Tibial artery (tissue), 4 donors: ENCODE results near the gene PTS.

ENCODE experiments used
- DNase-seq, 2 donors: peaks; one replicate each; pipeline ENCODE4 v3.0.0-alpha.2; 2019
- H3K27ac ChIP-seq, 2 donors: fragments of 200-600 bp; sonication (generic) in 1 of 2; 1 replicate in 1 of 2; 2 replicates in 1 of 2; pipeline ENCODE4 v1.5.1; 2018 to 2019; ENCODE audit warnings: mild to moderate bottlenecking in 1 of 2
- H3K27me3 ChIP-seq, 2 donors: fragments of 200-600 bp; sonication (generic) in 1 of 2; one replicate each; pipeline versions ENCODE4 v1.5.1 to v1.6.0; 2016 to 2019
- H3K36me3 ChIP-seq, 3 donors: fragments of 200-600 bp; sonication (generic) in 2 of 3; one replicate each; pipeline ENCODE4 v1.5.1; 2016 to 2019; ENCODE audit warnings: mild to moderate bottlenecking in 2 of 3
- H3K4me1 ChIP-seq, 4 donors: fragments of 200-600 bp; sonication (generic) in 2 of 4; 1 replicate in 3 of 4; 2 replicates in 1 of 4; pipeline ENCODE4 v1.5.1; 2016 to 2019
- H3K4me3 ChIP-seq, 2 donors: fragments of 200-600 bp; sonication (generic) in 1 of 2; 1 replicate in 1 of 2; 2 replicates in 1 of 2; pipeline ENCODE4 v1.5.1; 2018 to 2019; ENCODE audit warnings: mild to moderate bottlenecking in 2 of 2
- H3K9me3 ChIP-seq, 3 donors: fragments of 200-600 bp; sonication (generic) in 1 of 3; one replicate each; pipeline ENCODE4 v1.5.1; 2016 to 2019
- CTCF ChIP-seq, 2 experiments: fragments of 200-600 bp in 1 of 2; fragments of 450-650 bp in 1 of 2; IDR thresholded peaks; one replicate each; pipeline ENCODE4 v1.5.1; 2017 to 2019; ENCODE audit warnings: antibody characterized with exemption in 2 of 2, mild to moderate bottlenecking in 1 of 2, moderate library complexity in 1 of 2
- intact Hi-C: fragments of 100-400 bp; cut with DNase I; formaldehyde crosslinking; loops from one replicate; pipeline ENCODE4 v1.15.0; 2023; ENCODE audit warnings: low total_unique reads

The PTS gene

GRCh38 chr11:112200252-112200651 lies 26.0 kb upstream of the PTS start:
- no peaks in the 10 kb centered on the region for H3K27me3 ChIP-seq
- H3K4me3 ChIP-seq: no peak overlapping the region
- no peak overlapping the region for H3K27ac ChIP-seq
- no peaks in the 10 kb centered on the region for H3K36me3 ChIP-seq
- no peak for TF ChIP-seq CTCF (IDR thresholded peaks at IDR 0.05)
- no peaks in the 10 kb centered on the region for H3K4me1 ChIP-seq
- H3K9me3 ChIP-seq: no peaks in the 10 kb centered on the region
- intact Hi-C loops: no loop called here
- DNase-seq: no peak

GRCh38 chr11:112206071-112206470 lies 20.2 kb upstream of the PTS start:
- H3K9me3 ChIP-seq: no peaks in the 10 kb centered on the region
- H3K4me1 ChIP-seq: no peaks in the 10 kb centered on the region
- H3K4me3 ChIP-seq: no peak overlapping the region
- no peak for TF ChIP-seq CTCF (IDR thresholded peaks at IDR 0.05)
- DNase-seq: no peak
- H3K27ac ChIP-seq: no peak overlapping the region
- H3K36me3 ChIP-seq: peaks cover 0 to 9% (median 0%) of the 10 kb centered on the region in 3 donors
- H3K27me3 ChIP-seq: no peaks in the 10 kb centered on the region
- intact Hi-C loops: no loop called here

- no peaks in the 10 kb centered on the region for H3K4me1 ChIP-seq
- no peaks in the 10 kb centered on the region for H3K9me3 ChIP-seq
- no peak overlapping the region for H3K27ac ChIP-seq
- no peak overlapping the region for H3K4me3 ChIP-seq
- H3K36me3 ChIP-seq: peaks cover 0 to 3% (median 0%) of the 10 kb centered on the region in 3 donors
- no peaks in the 10 kb centered on the region for H3K27me3 ChIP-seq
- no peak for TF ChIP-seq CTCF (IDR thresholded peaks at IDR 0.05)
- DNase-seq: no peak
- intact Hi-C loops: no loop called here
These were observed 15.3 kb upstream of the PTS start for GRCh38 chr11:112210890-112211289.

- DNase-seq: no peak
- H3K27ac ChIP-seq: no peak overlapping the region
- no peak for TF ChIP-seq CTCF (IDR thresholded peaks at IDR 0.05)
- H3K4me3 ChIP-seq: no peak overlapping the region
- no peaks in the 10 kb centered on the region for H3K27me3 ChIP-seq
- no peaks in the 10 kb centered on the region for H3K36me3 ChIP-seq
- no peaks in the 10 kb centered on the region for H3K4me1 ChIP-seq
- H3K9me3 ChIP-seq: no peaks in the 10 kb centered on the region
- intact Hi-C loops: no loop called here
These were observed 14.7 kb upstream of the PTS start for GRCh38 chr11:112211536-112211935.

- DNase-seq: no peak
- no peak overlapping the region for H3K27ac ChIP-seq
- no peaks in the 10 kb centered on the region for H3K36me3 ChIP-seq
- intact Hi-C loops: no loop called here
- no peak overlapping the region for H3K4me3 ChIP-seq
- no peak for TF ChIP-seq CTCF (IDR thresholded peaks at IDR 0.05)
- H3K27me3 ChIP-seq: no peaks in the 10 kb centered on the region
- H3K9me3 ChIP-seq: no peaks in the 10 kb centered on the region
- H3K4me1 ChIP-seq: no peaks in the 10 kb centered on the region
These were observed 13.9 kb upstream of the PTS start for GRCh38 chr11:112212290-112212689.

GRCh38 chr11:112212710-112213109 lies 13.5 kb upstream of the PTS start:
- no peak for TF ChIP-seq CTCF (IDR thresholded peaks at IDR 0.05)
- Histone ChIP-seq H3K4me3 (no peak overlapping the region), H3K27me3 (no peaks in the 10 kb centered on the region), H3K9me3 (no peaks in the 10 kb centered on the region), H3K27ac (no peak overlapping the region), H3K4me1 (no peaks in the 10 kb centered on the region), H3K36me3 (no peaks in the 10 kb centered on the region)
- DNase-seq: no peak
- intact Hi-C loops: no loop called here
